Measurements from ENCODE around the gene ANKRD40CL.

DNA sequence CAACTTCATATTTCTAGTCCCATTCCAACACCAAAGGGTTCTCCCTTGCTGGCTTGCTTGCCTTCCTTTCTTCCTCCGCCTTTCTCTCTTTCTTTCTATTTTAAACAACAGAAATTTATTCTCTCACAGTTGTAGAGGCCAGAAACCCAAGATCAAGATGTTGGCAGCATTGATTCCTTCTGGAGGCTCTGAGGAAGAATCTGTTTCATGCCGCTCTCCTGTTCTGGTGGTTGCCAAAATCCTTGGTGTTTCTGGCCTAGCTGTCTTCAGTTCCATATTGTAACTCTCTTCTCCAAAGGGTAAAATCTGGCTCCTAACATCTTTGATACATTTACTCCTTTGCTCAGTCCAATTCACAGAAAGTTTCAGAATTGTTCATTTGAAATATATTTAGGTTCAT, 3.0 kb upstream of the ANKRD40CL start:
- TF ChIP-seq, protein P1, sequence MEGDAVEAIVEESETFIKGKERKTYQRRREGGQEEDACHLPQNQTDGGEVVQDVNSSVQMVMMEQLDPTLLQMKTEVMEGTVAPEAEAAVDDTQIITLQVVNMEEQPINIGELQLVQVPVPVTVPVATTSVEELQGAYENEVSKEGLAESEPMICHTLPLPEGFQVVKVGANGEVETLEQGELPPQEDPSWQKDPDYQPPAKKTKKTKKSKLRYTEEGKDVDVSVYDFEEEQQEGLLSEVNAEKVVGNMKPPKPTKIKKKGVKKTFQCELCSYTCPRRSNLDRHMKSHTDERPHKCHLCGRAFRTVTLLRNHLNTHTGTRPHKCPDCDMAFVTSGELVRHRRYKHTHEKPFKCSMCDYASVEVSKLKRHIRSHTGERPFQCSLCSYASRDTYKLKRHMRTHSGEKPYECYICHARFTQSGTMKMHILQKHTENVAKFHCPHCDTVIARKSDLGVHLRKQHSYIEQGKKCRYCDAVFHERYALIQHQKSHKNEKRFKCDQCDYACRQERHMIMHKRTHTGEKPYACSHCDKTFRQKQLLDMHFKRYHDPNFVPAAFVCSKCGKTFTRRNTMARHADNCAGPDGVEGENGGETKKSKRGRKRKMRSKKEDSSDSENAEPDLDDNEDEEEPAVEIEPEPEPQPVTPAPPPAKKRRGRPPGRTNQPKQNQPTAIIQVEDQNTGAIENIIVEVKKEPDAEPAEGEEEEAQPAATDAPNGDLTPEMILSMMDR (IDR thresholded peaks at IDR 0.05) = no peak
- no peak for TF ChIP-seq EZH2phosphoT487 (IDR thresholded peaks at IDR 0.05)
- no peak for TF ChIP-seq EZH2 (IDR thresholded peaks at IDR 0.05)

Data from neural progenitor cell (in vitro differentiated cells).